Ovary (tissue), 9 donors: ENCODE results near the gene ALDH1A1. TPM values are rescaled to one million over a fixed set of nuclear protein-coding genes. Genes with fewer than 3 reads are reported as not detected.
"Not testable (repeated sequence)": the region's sequence is repeated elsewhere in the genome, so short reads cannot be mapped to it uniquely, and the experiment has no call there.

Source experiments
- DNase-seq, 5 donors: peaks; one replicate each; pipeline ENCODE4 v3.0.0-alpha.2; 2019 to 2020
- H3K27ac ChIP-seq, 2 donors: fragments of 200-600 bp; one replicate each; pipeline versions ENCODE4 v1.5.1 to v1.8.0; 2019 to 2022
- H3K27me3 ChIP-seq: fragments of 200-600 bp; one replicate; pipeline ENCODE4 v1.8.0; 2022
- H3K36me3 ChIP-seq: fragments of 200-600 bp; sonication (generic); one replicate; pipeline ENCODE4 v1.5.1; 2019
- H3K4me1 ChIP-seq: one replicate; pipeline ENCODE4 v1.8.1; 2013; ENCODE audit warnings: mild to moderate bottlenecking, moderate library complexity; ENCODE audit not compliant: insufficient read depth
- H3K4me3 ChIP-seq: fragments of 200-600 bp; sonication (generic); one replicate; pipeline ENCODE4 v1.5.1; 2017
- H3K9me3 ChIP-seq, 2 donors: fragments of 200-600 bp in 1 of 2; sonication (generic) in 1 of 2; one replicate each; pipeline versions ENCODE4 v1.5.1 to v1.8.1; 2013 to 2019; ENCODE audit warnings: mild to moderate bottlenecking in 1 of 2, moderate library complexity in 1 of 2
- CTCF ChIP-seq, 3 donors: fragments of 450-650 bp in 2 of 3; fragments of 200-600 bp in 1 of 3; IDR thresholded peaks; one replicate each; pipeline versions ENCODE4 v1.5.1 to v1.8.0; 2016 to 2022; ENCODE audit warnings: antibody characterized with exemption in 3 of 3, mild to moderate bottlenecking in 1 of 3
- EP300 ChIP-seq: sonication (generic); formaldehyde crosslinking; IDR thresholded peaks from one replicate; pipeline ENCODE4 v1.6.1; 2017; ENCODE audit warnings: antibody characterized with exemption
- POLR2A ChIP-seq: fragments of 450-650 bp; IDR thresholded peaks from one replicate; pipeline ENCODE4 v1.6.1; 2017; ENCODE audit warnings: antibody characterized with exemption, mild to moderate bottlenecking, moderate library complexity
- WGBS, 3 donors: extraction: QIAGEN DNeasy Blood & Tissue Kit in 1 of 3; methylation state at CpG; one replicate each; pipeline versions ENCODE4 v1.1.5 to v1.1.7; 2013 to 2017; 5-methylcytosine and 5-hydroxymethylcytosine counted together
- intact Hi-C, 4 donors: fragments of 100-400 bp; cut with DNase I; formaldehyde crosslinking; loops; one replicate each; pipeline versions ENCODE4 v1.11.0 to v1.15.1; 2022 to 2023
- polyA plus RNA-seq, 2 donors: library from polyadenylated mRNA; stranded (reverse); fragments of 200-250 nt in 1 of 2; fragments of 350-450 nt in 1 of 2; fragmentation: Illumina TruSeq in 1 of 2; extraction: RNeasy Lipid Tissue Mini Kit (QIAGEN cat#74804) in 1 of 2; gene quantifications; one replicate each; pipeline ENCODE4 v1.2.3, GENCODE V29; 2013 to 2014
- total RNA-seq, 7 donors: library from RNA; depleted of rRNA in 2 of 7; stranded (reverse); fragments of >200 nt in 2 of 7; fragmentation: NEBNext Ultra II Directional in 3 of 7; extraction: Animal tissue kit (Norgen Biotek cat#: 25700) in 3 of 7; gene quantifications; one replicate each; pipeline versions ENCODE4 v1.1.0 to v1.2.4, GENCODE V29; 2016 to 2023
- donor health status: DM: no; HTN: no; CAD: no; lungs with moderate emphysema.
- donor health status: DM: no; HTN: no; CAD: no.
- donor health status: Bipolar disorder and iron deficiency.
- donor health status: DM: yes; HTN: yes; CAD: no.
- donor health status: DM: no; HTN: no; CAD: no.
- donor health status: DM: yes; HTN: yes; CAD: no.

ALDH1A1 gene
- total and polyA plus RNA-seq, 9 donors, result 116 to 301 (median 184) TPM

DNA sequence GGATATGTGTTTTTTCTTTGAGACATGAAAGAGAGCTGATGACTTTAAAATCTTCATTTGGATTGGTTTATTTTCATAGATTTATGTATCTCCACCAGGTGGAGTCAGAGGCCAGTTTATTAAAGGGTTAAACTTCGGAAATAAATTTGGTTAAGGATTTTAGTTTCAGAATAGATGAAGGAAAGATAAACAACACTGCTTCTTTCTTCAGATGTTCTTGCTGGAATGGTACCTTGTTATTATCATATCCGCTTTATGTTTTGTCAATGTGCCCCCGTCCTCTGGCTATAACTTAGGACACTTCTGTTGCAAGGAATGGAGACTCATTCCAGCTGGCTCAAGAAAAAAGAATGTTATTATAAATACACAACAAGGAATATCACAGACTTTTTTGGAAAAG, 81.2 kb downstream of the ALDH1A1 start:
- Histone ChIP-seq H3K36me3 (no peaks in the 10 kb centered on the region), H3K9me3 (no peaks in the 10 kb centered on the region), H3K27ac (no peak overlapping the region), H3K4me3 (no peak overlapping the region), H3K4me1 (peaks cover 8% of the 10 kb centered on the region), H3K27me3 (no peaks in the 10 kb centered on the region)
- intact Hi-C loops, result loop anchor here in 2 of 4 donors (5.0 to 10.0 kb wide), 2 partner anchors 153 to 211 kb away; no protein-coding TSS in a partner anchor
- TF ChIP-seq CTCF (IDR thresholded peaks at IDR 0.05) (peak in 2 of 3 donors; percentile 22 to 47), EP300 (no peak)
- DNase-seq, result no peak
- WGBS, 3 donors, result 5 to 22% (median 7%) methylated on average over 3 of the region's 3 CpGs

DNA sequence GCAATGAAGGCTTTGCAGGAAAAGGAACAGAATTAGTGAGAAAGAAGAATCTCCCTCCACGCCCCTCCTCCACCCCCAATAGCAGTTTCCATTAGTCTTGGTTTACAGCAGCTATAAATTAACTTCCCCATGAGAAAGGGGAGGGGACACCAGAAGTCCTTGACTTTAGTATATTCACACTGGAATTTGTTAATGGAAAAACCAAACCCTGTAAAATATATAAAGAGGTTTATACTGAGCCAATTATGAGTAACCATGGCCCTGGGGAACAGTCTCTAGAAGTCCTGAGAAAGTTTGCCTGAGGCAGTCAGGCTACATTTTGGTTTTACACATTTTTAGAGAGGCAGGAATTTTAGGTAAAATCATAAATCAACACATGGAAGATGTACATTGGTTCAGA, 88.5 kb downstream of the ALDH1A1 start:
- intact Hi-C loops, result loop anchor here in 1 of 4 donors (10.0 kb wide), 1 partner anchor 320 kb away; no protein-coding TSS in a partner anchor
- TF ChIP-seq CTCF (IDR thresholded peaks at IDR 0.05), result no peak
- DNase-seq, result no peak
- no peaks in the 10 kb centered on the region for H3K27me3 ChIP-seq
- H3K9me3 ChIP-seq, result no peaks in the 10 kb centered on the region
- 91 to 98% (median 92%) methylated on average over 1 of the region's 1 CpG for WGBS, 3 donors
- no peak overlapping the region for H3K4me3 ChIP-seq
- no peaks in the 10 kb centered on the region for H3K36me3 ChIP-seq
- no peak overlapping the region for H3K27ac ChIP-seq
- no peaks in the 10 kb centered on the region for H3K4me1 ChIP-seq

DNA sequence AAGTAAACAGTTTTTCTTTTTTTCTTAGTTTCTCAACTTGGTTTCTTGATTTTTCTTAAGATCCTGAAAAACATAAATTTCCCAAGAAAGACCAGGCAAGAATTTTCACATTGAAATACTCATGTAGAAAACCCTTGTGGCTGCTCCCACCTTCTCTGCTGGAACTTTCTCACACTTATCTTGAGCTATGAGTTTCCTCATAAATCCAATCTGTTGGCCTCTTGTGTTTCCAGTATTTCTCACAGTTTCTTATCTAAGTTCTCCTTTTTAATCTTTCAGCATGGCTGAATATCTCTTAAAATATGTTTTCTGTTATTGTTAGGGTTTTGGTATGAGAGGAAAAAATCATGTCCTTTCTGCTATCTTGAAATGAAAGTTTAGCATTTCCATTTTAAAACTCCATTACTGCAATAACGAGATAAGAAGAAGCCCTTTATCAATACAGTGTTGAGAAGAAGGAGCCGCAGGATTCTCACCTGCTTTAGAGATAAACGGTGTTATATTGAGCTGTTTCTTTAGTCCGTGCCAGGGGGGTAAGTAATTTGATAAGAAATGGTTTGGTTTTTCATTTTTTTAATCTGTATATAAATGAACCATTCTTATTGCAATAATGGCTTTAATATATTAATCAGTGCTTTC, 89.3 kb downstream of the ALDH1A1 start:
- Histone ChIP-seq H3K27me3 (no peaks in the 10 kb centered on the region), H3K9me3 (no peaks in the 10 kb centered on the region), H3K4me3 (no peak overlapping the region), H3K27ac (no peak overlapping the region), H3K4me1 (no peaks in the 10 kb centered on the region), H3K36me3 (no peaks in the 10 kb centered on the region)
- 14 to 19% (median 18%) methylated on average over 4 of the region's 4 CpGs for WGBS, 3 donors
- intact Hi-C loops, result loop anchor here in 1 of 4 donors (10.0 kb wide), 1 partner anchor 321 kb away; no protein-coding TSS in a partner anchor
- DNase-seq, result no peak
- no peak for TF ChIP-seq EP300
- no peak for TF ChIP-seq POLR2A
- no peak for TF ChIP-seq CTCF (IDR thresholded peaks at IDR 0.05)

DNA sequence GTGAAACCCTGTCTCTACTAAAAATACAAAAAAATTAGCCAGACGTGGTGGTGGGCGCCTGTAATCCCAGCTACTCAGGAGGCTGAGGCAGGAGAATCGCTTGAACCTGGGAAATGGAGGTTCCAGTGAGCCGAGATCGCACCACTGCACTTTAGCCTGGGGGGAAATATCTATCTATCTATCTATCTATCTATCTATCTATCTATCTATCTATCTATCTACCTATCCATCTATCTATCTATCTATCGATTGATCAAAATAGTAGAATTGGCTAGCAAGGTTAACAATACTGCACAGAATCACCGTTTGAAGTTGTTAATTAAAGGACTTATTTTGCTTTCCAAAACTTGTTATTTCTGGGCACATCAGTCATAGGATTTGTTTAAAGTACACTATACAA, 90.1 kb downstream of the ALDH1A1 start:
- not testable (repeated sequence) for DNase-seq, H3K4me1 ChIP-seq, H3K9me3 ChIP-seq, H3K4me3 ChIP-seq, H3K36me3 ChIP-seq, H3K27me3 ChIP-seq, H3K27ac ChIP-seq
- intact Hi-C loops, result loop anchor here in 1 of 4 donors (10.0 kb wide), 1 partner anchor 322 kb away; no protein-coding TSS in a partner anchor
- 88 to 92% (median 88%) methylated on average over 7 of the region's 7 CpGs for WGBS, 3 donors
